GM19043 (cell line): ENCODE measurements around the gene GCAT.

Experiments
- ATAC-seq: cut with Tn5 transposase; IDR thresholded peaks from one replicate; pipeline ENCODE4 v1.9.1; 2021; ENCODE audit warnings: low read depth; ENCODE audit not compliant: unreplicated experiment

Gene GCAT

DNA sequence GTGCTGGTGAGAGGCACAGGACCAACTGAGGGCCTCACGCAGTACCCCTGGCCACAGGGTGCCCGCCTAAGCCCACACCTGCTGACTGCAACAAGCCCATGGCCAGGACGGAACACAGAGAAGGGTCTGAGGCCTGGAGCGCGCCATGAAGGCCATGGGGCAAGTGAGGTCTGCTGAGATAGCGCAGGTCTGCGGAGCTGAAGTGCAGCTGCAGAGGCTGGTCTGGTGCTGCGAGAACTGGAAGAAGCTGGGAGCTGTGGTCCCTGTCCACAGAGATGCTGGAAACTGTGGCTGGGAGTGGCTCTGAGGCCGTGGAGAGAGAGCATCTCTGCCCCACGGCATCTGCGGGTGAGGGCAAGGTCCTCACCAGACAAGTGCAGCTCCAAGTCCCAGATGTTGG, 23.7 kb downstream of the GCAT start:
- ATAC-seq, result no peak

- no peak for ATAC-seq
Observed at GRCh38 chr22:37832022-37832857, 24.5 kb downstream of the GCAT start.

DNA sequence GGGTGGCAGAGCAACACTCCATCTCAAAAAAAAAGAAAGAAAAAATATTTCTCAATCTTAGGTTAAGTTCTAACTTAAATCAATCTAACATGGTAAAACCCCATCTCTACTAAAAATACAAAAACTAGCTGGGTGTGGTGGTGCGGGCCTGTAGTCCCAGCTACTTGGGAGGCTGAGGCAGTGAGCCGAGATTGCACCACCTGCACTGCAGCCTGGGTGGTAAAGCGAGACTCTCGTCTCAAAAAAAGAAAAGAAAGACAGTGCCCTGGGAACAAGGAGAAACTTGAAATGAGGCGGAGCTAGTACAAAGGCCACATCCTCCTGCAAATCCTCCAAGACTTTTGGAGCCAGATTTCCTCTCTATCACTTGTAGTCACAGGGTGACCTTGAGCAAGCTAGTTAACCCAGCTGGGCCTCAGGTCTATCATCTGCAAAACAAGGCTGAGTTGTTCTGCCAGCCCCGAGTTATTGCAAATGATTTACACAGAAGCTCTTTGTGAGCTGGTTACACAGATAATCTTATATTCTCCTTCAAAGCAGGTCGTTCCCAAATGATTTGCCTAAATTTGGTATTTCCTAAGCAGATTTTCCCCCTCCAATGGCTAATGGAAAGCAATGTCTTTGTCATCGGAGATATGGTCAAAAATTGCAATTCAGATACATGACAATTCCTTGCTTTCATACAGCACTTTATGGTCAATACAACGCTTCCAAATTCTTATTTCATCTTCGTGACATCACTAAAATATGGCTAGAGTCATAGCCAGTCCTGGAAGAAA, 34.5 kb downstream of the GCAT start:
- no peak for ATAC-seq

DNA sequence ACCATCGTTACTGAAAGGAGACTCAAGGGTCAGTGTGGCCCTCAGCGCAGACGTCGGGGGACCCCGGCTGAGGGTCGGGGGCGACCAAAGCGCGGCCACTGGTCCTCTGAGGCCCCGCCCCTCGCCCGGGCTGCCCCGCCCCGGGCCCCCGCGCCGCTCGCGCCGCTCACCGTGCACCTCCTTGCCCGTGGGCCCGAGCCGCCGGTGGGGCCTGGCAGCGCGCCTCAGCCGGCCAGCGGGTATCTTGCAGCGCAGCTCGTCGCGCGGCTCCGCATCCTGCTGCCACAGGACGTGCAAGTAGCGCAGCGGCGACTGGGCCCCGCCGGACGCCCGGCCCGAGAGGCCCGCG, 36.0 kb downstream of the GCAT start:
- peak; percentile 32 for ATAC-seq

DNA sequence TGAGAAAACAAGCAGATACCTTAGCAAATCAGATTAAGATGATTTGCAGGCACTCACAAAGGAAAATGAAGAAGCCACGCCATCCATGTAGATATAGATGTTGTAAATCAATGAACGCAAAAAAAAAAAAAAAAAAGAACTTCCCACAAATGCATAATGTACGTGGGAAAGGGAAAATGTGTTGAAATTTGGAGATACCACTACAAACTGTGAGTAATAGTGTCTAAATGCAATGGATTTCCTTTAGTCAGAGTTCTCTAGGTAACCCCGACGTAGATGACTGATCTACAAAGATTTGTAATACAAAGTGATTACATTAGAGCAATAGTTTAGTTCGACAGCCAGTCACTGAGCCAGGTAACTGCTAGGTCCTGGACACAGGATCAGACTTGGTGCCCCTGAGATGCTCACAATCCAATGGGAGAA, 37.2 kb downstream of the GCAT start:
- ATAC-seq, result no peak

DNA sequence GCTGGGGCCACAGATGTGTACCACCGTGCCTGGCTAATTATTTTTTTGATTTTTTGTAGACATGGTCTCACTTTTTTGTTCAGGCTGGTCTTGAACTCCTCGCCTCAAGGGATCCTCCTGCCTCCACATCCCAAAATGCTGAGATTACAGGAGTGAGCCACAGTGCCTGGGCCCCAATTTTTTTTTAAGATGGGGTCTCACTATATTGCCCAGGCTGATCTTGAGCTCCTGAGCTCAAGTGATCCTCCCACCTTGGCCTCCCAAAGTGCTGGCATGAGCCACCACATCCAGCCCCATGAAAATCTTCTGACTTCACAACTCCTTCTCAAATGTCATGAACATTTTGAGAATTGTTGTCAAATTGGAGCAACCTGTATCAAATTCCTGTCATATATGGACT, 38.7 kb downstream of the GCAT start:
- no peak for ATAC-seq

- ATAC-seq, result no peak
Observed at GRCh38 chr22:37848587-37849088, 40.9 kb downstream of the GCAT start.

DNA sequence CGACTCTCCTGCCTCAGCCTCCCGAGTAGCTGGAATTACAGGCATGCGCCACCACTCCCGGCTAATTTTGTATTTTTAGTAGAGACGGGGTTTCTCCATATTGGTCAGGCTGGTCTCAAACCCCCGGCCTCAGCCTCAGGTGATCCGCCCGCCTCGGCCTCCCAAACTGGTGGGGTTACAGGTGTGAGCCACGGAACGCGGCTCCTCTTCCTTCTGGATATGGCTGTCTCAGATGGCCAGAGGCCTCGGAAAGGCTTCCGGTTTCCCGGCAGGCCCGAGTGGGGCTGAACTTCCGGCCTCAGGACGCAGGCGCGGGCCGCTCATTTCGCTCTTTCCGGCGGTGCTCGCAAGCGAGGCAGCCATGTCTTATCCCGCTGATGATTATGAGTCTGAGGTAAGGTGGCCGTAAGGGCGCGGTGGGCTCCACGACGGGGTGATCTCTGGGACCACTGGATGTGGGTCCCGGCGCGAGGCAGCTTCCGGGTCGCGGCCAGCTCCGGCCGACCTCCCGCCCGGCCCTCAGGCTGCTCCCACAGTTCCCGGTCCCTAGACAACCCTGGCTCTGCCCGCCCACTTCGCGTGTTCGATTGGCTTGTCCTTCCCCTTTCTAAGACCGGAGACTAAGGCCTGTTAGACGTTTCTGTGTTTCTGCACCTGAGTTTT, 41.5 kb downstream of the GCAT start, which contains the start of gene EIF3L:
Gene EIF3L (plus strand): TSS at position 331 of the 663 bp plus-strand sequence. CDS start 31 bp downstream, at position 362.
- no peak for ATAC-seq

DNA sequence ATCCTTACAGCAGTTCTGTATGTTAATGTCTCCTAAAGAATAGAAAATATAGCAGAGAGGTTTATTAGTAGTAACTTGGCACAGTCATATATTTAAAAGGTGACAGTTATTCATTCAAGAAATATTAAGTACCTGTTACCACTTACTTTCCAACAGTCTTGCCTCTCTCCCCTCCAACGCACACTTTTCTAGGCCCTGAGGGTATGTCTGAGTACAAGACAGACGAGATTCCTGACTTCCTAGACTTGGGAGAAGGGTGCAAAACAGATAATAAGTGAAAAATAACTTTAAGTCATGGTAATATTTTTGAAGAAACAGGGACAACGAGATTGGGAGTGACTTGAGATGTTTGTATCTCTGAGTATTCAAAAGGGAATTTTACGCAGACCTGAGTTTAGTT, 43.1 kb downstream of the GCAT start:
- ATAC-seq, result no peak

- no peak for ATAC-seq
Observed at GRCh38 chr22:37852418-37852817, 44.7 kb downstream of the GCAT start.

GRCh38 chr22:37854946-37855345, 47.2 kb downstream of the GCAT start:
- no peak for ATAC-seq

DNA sequence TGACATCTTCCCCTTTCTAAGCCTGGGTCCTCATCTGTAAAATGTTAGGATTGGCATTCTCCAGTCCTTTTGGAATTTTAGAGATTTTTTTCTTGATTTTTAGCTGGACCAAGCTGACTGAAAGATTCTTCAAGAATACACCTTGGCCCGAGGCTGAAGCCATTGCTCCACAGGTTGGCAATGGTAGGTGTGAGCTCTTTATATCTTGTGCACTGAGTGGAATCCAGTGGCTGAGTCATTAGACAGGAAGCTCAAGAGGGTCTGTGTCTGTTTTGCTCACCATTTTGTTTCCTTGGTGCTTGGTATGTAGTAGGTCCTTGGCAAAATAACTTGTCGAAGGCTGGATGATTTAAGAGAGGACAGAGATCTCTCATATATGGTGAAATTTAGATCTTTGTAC, 47.7 kb downstream of the GCAT start:
- no peak for ATAC-seq

GRCh38 chr22:37860796-37861421, 53.2 kb downstream of the GCAT start:
- no peak for ATAC-seq

- no peak for ATAC-seq
Observed at GRCh38 chr22:37862570-37863325, 55.0 kb downstream of the GCAT start.

DNA sequence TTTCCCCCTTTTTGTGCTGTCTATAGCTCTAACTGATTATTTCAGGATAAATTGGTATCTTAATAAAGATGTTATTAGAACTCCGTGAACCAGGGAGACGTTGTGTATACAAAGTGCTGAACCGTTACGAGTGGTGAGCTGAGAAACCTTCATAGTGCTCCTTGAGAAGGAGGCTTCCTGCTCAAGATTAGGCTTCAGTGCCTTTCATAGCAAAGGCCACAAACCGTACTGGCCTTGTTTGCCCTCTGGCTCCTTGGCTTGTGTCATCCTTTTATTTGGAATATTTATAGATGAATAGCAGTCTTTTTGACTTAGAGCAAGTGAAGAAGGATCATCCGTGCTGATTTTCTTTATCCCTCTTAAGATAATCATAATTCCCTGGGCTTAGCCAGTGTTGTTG, 57.8 kb downstream of the GCAT start:
- ATAC-seq, result no peak
